Sigmoid colon (tissue), 3 donors: ENCODE results near the gene ELMOD1.

Experiments used
- POLR2A ChIP-seq, 2 donors: fragments of 450-650 bp; IDR thresholded peaks; one replicate each; pipeline ENCODE4 v1.6.1; 2016; ENCODE audit warnings: antibody characterized with exemption in 2 of 2, mild to moderate bottlenecking in 2 of 2, moderate library complexity in 2 of 2
- TF ChIP-seq, protein P1 (sequence below), 4 experiments: fragments of 450-650 bp in 3 of 4; fragments of 200-600 bp in 1 of 4; IDR thresholded peaks; one replicate each; pipeline ENCODE4 v1.5.1; 2016 to 2019; ENCODE audit warnings: antibody characterized with exemption in 4 of 4, mild to moderate bottlenecking in 3 of 4, moderate library complexity in 2 of 4

DNA sequence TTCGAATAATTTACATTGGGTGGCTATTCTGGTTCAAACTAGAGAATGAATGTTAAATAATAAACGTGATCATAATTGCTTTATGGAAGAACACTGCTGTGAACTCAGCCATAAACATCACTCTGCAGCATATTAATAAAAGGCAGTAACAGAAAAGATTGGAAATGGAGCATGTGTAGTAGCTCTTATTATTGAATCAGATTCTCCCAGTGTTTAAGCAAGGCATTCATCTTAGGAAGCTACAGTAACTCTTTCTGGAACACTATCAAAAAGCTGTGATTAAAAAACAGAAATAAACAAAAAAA, 34.7 kb downstream of the ELMOD1 start:
- TF ChIP-seq POLR2A (IDR thresholded peaks at IDR 0.05), result no peak
- TF ChIP-seq, protein P1, sequence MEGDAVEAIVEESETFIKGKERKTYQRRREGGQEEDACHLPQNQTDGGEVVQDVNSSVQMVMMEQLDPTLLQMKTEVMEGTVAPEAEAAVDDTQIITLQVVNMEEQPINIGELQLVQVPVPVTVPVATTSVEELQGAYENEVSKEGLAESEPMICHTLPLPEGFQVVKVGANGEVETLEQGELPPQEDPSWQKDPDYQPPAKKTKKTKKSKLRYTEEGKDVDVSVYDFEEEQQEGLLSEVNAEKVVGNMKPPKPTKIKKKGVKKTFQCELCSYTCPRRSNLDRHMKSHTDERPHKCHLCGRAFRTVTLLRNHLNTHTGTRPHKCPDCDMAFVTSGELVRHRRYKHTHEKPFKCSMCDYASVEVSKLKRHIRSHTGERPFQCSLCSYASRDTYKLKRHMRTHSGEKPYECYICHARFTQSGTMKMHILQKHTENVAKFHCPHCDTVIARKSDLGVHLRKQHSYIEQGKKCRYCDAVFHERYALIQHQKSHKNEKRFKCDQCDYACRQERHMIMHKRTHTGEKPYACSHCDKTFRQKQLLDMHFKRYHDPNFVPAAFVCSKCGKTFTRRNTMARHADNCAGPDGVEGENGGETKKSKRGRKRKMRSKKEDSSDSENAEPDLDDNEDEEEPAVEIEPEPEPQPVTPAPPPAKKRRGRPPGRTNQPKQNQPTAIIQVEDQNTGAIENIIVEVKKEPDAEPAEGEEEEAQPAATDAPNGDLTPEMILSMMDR (IDR thresholded peaks at IDR 0.05), result no peak
